Muscle of leg (tissue), 11 donors: ENCODE measurements around the gene RGR. TPM values are rescaled to one million over a fixed set of nuclear protein-coding genes. Genes with fewer than 3 reads are reported as not detected.
"Not testable (repeated sequence)": the region's sequence is repeated elsewhere in the genome, so short reads cannot be mapped to it uniquely, and the experiment has no call there.

Experiments used
- DNase-seq: peaks from one replicate; pipeline ENCODE4 v3.0.0; 2013
- H3K27ac ChIP-seq: one replicate; pipeline ENCODE4 v1.5.1; 2013; ENCODE audit warnings: mild to moderate bottlenecking, low read length, control low read depth
- H3K27me3 ChIP-seq: one replicate; pipeline ENCODE4 v1.6.1; 2013; ENCODE audit warnings: low read length; ENCODE audit not compliant: control insufficient read depth, insufficient read depth
- H3K36me3 ChIP-seq: one replicate; pipeline ENCODE4 v1.6.1; 2013; ENCODE audit warnings: low read length; ENCODE audit not compliant: control insufficient read depth, insufficient read depth
- H3K4me1 ChIP-seq: one replicate; pipeline ENCODE4 v1.6.1; 2013; ENCODE audit warnings: low read length; ENCODE audit not compliant: control insufficient read depth, insufficient read depth
- H3K4me3 ChIP-seq: one replicate; pipeline ENCODE4 v1.5.1; 2013; ENCODE audit warnings: low read length, control low read depth
- H3K9me3 ChIP-seq: replicated peaks from 2 replicates; pipeline ENCODE4 v1.6.1; 2013; ENCODE audit warnings: low read depth, low read length; ENCODE audit not compliant: control insufficient read depth
- WGBS: methylation state at CpG from one replicate; pipeline ENCODE4 v1.1.5; 2013; ENCODE audit warnings: missing lambda C conversion rate; ENCODE audit not compliant: insufficient coverage; 5-methylcytosine and 5-hydroxymethylcytosine counted together
- polyA plus RNA-seq, 8 donors: library from polyadenylated mRNA; unstranded; fragments of 120-200 nt; gene quantifications; one replicate each; pipeline versions ENCODE4 v1.2.1 to v1.2.3, GENCODE V29; 2013; ENCODE audit warnings: inconsistent platforms in 1 of 8, low replicate concordance in 1 of 8; ENCODE audit not compliant: insufficient read length in 8 of 8, insufficient read depth in 1 of 8
- total RNA-seq: library from RNA; stranded (reverse); fragments of 120-200 nt; gene quantifications from one replicate; pipeline ENCODE4 v1.2.4, GENCODE V29; 2013

Gene RGR
- total and polyA plus RNA-seq, 9 donors: 6.1 to 20.7 (median 12.6) TPM

DNA sequence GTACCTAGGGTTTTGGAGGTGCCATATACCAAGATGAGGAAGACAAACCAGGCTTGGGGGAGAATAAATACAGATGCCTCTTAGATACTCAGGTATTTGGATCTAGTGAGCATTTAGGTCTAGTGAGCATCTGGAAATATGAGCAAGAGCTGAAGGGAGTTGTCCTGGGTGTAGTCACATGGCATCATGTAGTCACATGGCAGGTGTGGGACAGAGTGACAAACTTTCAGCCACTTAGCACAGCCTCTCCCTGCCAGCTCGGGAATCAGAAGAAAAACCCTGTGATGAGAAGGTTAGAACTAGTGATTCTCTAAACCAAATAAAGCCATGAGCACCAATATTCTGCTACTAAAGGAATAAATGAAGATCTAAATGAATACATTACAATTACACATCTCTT lies 24.3 kb downstream of the RGR start:
- Histone ChIP-seq H3K4me1 (peaks cover 12% of the 10 kb centered on the region), H3K9me3 (no peaks in the 10 kb centered on the region), H3K27ac (no peak overlapping the region), H3K36me3 (no peaks in the 10 kb centered on the region), H3K27me3 (peaks cover 2% of the 10 kb centered on the region), H3K4me3 (no peak overlapping the region)
- no peak for DNase-seq
- WGBS: no CpG with 5 or more reads among the region's 1 CpG

DNA sequence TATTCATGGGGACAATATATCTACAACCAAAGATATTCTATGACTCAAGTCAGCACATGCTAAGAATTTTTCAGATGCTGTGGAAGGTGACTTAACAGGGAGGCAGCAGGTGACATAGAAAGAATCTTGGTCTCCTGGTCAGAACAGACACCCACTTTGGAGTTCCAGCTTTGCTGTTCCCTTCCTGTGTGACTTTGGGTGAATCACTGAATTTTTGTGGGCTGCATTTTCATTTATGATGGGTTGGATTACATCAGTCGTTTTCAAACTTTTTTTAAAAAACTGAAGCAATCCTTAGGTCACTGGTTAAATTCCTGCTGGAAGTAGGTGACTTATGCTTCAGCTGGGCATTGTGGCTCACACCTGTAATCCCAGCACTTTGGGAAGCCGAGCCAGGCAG lies 24.9 kb downstream of the RGR start:
- Histone ChIP-seq H3K9me3 (no peaks in the 10 kb centered on the region), H3K27me3 (peaks cover 2% of the 10 kb centered on the region), H3K27ac (no peak overlapping the region), H3K36me3 (no peaks in the 10 kb centered on the region), H3K4me3 (no peak overlapping the region), H3K4me1 (peaks cover 10% of the 10 kb centered on the region)
- WGBS: 100% methylated on average over 1 of the region's 2 CpGs
- DNase-seq: no peak

DNA sequence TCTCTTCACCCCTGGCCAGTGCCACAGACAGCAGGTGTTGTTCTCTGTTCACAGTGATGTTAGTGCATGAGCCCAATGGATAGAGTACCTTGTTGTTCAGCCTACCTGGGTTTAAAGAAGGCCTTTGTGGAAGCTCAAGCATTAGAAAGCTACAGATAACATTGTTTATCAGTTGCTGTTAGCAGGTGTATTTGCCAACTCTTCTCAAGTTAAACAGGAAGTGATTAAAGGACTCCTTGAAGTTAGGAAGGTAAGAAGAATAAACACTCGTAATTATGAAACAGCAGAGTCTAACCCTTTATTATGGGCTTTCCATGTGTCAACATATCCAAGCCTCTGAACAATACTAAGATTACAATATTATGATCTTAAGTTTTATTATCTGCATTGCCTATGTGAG lies 25.9 kb downstream of the RGR start:
- Histone ChIP-seq H3K36me3 (no peaks in the 10 kb centered on the region), H3K27ac (no peak overlapping the region), H3K27me3 (no peaks in the 10 kb centered on the region), H3K4me3 (no peak overlapping the region), H3K4me1 (peaks cover 2% of the 10 kb centered on the region), H3K9me3 (no peaks in the 10 kb centered on the region)
- no peak for DNase-seq
- no CpG with 5 or more reads among the region's 1 CpG for WGBS

DNA sequence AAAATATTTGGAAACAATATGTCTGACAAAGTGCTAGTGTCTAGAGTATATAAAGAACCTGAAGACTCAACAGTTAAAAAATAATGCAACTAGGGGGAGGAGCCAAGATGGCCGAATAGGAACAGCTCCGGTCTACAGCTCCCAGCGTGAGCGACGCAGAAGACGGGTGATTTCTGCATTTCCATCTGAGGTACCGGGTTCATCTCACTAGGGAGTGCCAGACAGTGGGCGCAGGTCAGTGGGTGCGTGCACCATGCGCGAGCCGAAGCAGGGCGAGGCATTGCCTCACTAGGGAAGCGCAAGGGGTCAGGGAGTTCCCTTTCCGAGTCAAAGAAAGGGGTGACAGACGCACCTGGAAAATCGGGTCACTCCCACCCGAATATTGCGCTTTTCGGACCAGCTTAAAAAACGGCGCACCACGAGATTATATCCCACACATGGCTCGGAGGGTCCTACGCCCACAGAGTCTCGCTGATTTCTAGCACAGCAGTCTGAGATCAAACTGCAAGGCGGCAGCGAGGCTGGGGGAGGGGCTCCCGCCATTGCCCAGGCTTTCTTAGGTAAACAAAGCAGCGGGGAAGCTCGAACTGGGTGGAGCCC lies 35.1 kb downstream of the RGR start:
- not testable (repeated sequence) for H3K27me3 ChIP-seq, H3K27ac ChIP-seq, H3K36me3 ChIP-seq, H3K9me3 ChIP-seq, H3K4me1 ChIP-seq, DNase-seq, H3K4me3 ChIP-seq
- 75% methylated on average over 5 of the region's 31 CpGs for WGBS

DNA sequence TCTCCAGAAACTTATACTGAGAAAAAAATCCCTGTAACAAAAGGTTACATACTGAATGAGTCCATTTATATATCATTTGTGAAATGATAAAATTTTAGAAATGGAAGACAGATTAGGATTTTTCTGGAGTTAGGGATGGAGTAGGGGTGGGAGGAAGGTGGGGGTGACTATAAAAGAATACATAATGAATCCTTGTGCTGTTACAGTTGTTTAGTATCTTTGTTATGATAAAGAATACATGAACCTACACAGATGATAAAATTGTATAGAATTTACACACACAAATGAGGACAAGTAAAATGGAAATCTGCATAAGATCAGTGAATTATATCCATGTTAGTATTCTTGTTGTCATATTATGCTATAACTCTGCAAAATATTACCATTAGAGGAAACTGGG lies 41.8 kb downstream of the RGR start:
- no peak for DNase-seq
- no peaks in the 10 kb centered on the region for H3K36me3 ChIP-seq
- H3K4me3 ChIP-seq: no peak overlapping the region
- no peaks in the 10 kb centered on the region for H3K9me3 ChIP-seq
- no peak overlapping the region for H3K27ac ChIP-seq
- H3K4me1 ChIP-seq: no peaks in the 10 kb centered on the region
- no peaks in the 10 kb centered on the region for H3K27me3 ChIP-seq

DNA sequence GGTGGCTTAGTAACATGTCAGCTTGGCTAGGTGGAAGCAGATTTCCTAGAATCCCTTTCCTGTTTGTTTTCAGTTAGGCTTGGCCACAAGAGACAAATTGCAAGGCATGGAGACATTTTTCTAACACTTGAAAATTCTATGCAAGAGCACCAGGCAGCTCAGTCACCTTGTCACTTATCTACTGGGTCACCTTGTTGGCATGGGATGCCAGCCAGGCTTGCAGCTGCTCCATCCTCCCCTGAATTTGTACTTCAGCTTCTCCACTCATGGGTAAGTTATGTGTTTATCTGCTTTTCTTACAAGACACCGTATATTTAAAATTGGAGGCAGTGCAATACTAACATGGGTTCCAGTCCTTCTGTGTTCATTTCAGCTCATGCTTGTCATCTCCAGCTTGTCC lies 43.3 kb downstream of the RGR start:
- H3K4me1 ChIP-seq: no peaks in the 10 kb centered on the region
- H3K4me3 ChIP-seq: no peak overlapping the region
- no peaks in the 10 kb centered on the region for H3K36me3 ChIP-seq
- H3K27ac ChIP-seq: no peak overlapping the region
- no peaks in the 10 kb centered on the region for H3K27me3 ChIP-seq
- no peak for DNase-seq
- WGBS: 100% methylated on average over 1 of the region's 1 CpG
- H3K9me3 ChIP-seq: no peaks in the 10 kb centered on the region

DNA sequence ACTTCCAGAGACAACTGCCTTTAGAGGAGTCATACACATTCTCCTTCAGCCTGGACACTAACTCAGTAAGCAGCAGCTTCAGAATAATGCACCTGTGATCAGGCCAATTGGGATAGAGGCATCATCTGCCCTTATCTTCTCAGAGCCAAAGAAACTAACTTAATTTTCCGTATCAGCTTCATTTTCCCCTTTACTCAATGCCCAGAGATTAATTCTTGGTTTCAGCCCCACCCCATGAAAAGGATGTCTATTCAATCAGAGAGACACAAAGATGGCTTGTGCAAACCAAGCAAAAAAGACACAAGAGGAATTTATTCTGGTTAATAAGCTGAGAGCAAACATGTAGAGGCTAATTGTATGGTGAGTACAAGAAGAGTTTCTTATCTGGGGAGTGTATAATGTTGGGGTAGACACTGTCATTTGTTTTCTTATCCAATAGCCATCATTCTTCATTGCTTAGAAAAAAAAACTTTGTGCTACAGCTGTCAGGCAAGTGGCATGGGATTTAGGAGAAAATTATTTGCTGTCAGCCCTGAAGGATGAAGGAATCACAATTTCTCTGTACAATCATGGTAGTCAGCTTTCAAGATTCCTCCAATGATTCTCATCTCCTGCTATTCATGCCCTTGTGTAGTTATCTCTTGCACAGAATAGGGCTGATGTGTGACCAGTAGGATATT lies 44.8 kb downstream of the RGR start:
- no peak overlapping the region for H3K4me3 ChIP-seq
- no CpG with 5 or more reads among the region's 1 CpG for WGBS
- no peak overlapping the region for H3K27ac ChIP-seq
- no peak for DNase-seq
- H3K9me3 ChIP-seq: no peaks in the 10 kb centered on the region
- no peaks in the 10 kb centered on the region for H3K4me1 ChIP-seq
- H3K27me3 ChIP-seq: no peaks in the 10 kb centered on the region
- H3K36me3 ChIP-seq: no peaks in the 10 kb centered on the region

DNA sequence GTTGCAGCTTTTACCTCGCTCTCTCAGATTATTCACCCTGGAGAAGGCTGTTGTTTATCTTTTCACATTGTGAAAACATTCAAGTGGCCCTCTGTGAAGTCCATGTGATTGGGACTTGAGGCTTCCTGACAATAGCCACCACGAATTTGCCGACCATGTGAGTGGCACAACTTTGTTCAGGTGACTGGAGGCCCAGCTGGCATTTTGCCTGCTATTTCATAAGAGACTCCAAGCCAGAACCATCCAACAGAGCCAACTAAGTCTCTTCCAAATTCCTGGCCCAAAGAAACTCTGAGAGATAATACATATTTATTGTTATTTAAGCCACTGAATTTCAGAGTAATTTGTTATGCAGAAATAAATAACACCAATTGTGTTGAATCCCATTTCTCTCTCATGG lies 45.4 kb downstream of the RGR start:
- no peaks in the 10 kb centered on the region for H3K9me3 ChIP-seq
- no peaks in the 10 kb centered on the region for H3K4me1 ChIP-seq
- no peak overlapping the region for H3K27ac ChIP-seq
- no peak overlapping the region for H3K4me3 ChIP-seq
- WGBS: 80% methylated on average over 3 of the region's 3 CpGs
- no peak for DNase-seq
- no peaks in the 10 kb centered on the region for H3K27me3 ChIP-seq
- no peaks in the 10 kb centered on the region for H3K36me3 ChIP-seq

DNA sequence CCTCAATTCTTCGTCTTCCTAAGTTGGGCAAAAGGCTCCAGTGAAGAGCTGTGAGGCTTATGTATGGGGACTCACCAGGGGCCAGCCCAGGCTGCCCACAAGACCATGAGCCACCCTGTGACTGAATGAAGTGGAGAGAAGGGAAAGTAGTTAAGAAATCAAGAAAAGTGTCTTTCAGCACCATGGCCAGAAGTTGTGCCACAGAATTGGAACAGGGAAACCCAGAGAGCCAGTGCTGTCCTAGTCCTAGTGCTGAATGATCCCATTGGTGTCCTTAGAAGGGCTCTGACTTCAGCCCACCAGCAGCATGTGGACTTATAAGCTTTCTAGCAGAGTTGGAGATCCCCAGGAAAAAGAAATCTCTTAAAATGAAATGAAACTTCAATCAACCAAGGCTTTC lies 46.5 kb downstream of the RGR start:
- H3K4me1 ChIP-seq: peaks cover 6% of the 10 kb centered on the region
- H3K9me3 ChIP-seq: no peaks in the 10 kb centered on the region
- no peaks in the 10 kb centered on the region for H3K27me3 ChIP-seq
- WGBS: no CpG with 5 or more reads among the region's 1 CpG
- H3K4me3 ChIP-seq: no peak overlapping the region
- no peak overlapping the region for H3K27ac ChIP-seq
- peak; percentile 71 for DNase-seq
- no peaks in the 10 kb centered on the region for H3K36me3 ChIP-seq

DNA sequence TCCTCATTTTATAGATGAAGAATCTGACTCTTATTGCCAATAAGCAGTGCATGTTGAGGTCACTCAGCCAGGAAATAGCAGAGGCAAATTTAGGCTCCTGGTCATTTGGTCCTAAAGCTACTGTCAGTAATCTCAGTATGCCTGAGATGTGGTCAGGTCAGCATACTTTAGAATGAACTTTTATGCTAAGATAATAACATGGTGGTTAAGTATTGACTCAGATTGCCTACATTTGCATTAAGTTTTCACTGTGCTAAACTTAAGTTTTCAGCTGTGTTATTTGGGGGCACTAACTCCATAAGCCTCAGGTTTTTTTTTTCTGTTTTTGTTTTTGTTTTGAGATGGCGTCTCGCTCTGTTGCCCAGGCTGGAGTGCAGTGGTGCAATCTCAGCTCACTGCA lies 47.6 kb downstream of the RGR start:
- no peak for DNase-seq
- no peaks in the 10 kb centered on the region for H3K9me3 ChIP-seq

DNA sequence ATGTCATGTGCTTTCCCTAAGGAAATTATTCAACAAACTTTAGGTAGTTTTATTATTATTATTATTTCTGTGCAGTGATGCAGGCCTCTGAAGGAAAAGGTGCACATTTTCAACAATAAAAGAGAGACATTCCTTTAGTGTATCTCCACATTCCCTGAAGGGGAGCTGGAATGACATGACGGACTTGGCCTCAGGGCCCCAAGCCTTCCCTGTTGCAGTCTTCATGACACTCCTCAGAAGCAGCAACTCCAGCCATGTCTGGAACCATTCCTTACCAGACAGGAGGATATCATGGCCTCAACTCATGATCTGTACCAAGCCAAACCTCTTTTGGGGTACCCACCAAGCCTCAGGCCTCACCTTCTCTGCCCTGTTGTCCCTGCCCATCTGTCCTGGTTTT lies 48.3 kb downstream of the RGR start:
- 83% methylated on average over 1 of the region's 1 CpG for WGBS

More for the DNA sequence above, 47.6 kb downstream of the RGR start:
- no CpG with 5 or more reads among the region's 2 CpGs for WGBS
- Histone ChIP-seq H3K36me3 (no peaks in the 10 kb centered on the region), H3K27me3 (no peaks in the 10 kb centered on the region), H3K27ac (no peak overlapping the region), H3K4me3 (no peak overlapping the region), H3K4me1 (peaks cover 9% of the 10 kb centered on the region)

More for the DNA sequence above, 48.3 kb downstream of the RGR start:
- H3K9me3 ChIP-seq: no peaks in the 10 kb centered on the region
- no peak overlapping the region for H3K27ac ChIP-seq
- no peak overlapping the region for H3K4me3 ChIP-seq
- no peaks in the 10 kb centered on the region for H3K36me3 ChIP-seq
- H3K27me3 ChIP-seq: no peaks in the 10 kb centered on the region
- H3K4me1 ChIP-seq: peaks cover 9% of the 10 kb centered on the region
- DNase-seq: no peak
